ENCODE data around the gene RTCA. TPM values are rescaled to one million over a fixed set of nuclear protein-coding genes. Genes with fewer than 3 reads are reported as not detected.
"Not testable (repeated sequence)": the region's sequence is repeated elsewhere in the genome, so short reads cannot be mapped to it uniquely, and the experiment has no call there.

The RTCA gene
- total and polyA plus RNA-seq, 4 donors = 28.8 to 46.4 (median 45.0) TPM

DNA sequence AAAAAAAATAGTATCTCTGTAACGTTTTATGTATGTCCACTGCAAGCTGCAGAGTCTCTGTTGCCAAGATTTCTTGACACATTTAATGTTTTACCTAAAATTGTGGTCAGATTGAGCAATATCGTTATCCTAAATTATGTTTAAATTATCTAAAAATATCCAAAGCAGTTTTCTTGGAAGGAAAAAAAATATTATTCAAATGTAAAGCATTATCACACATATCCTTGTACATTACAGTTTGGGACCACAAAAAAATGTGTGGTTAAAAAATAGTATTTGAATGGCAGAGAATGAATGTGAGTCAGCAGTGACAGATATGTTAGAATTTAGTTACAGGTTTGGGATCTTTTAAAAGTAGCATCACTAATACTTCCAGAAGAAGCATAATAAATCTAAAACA is 65.1 kb downstream of the RTCA start:
- no CpG with 5 or more reads among the region's 2 CpGs for WGBS (ENCODE audit: insufficient coverage)
- DNase-seq (ENCODE audit: low read depth in 4 of 6, low spot score in 6 of 6); H3K4me3 ChIP-seq (ENCODE audit: low read depth, low read length); H3K27me3 ChIP-seq (ENCODE audit: control insufficient read depth, insufficient read depth, low read length); H3K4me1 ChIP-seq (ENCODE audit: control insufficient read depth, insufficient read depth, low read length); H3K36me3 ChIP-seq (ENCODE audit: control insufficient read depth, insufficient read depth, low read length); H3K9me3 ChIP-seq (ENCODE audit: control insufficient read depth, insufficient read depth, low read length); H3K27ac ChIP-seq (ENCODE audit: low read depth, low read length): not testable (repeated sequence)

GRCh38 chr1:100332331-100332730 is 66.3 kb downstream of the RTCA start:
- Histone ChIP-seq H3K9me3 (ENCODE audit: control insufficient read depth, insufficient read depth, low read length) (no peaks in the 10 kb centered on the region), H3K27ac (ENCODE audit: low read depth, low read length) (no peak overlapping the region), H3K4me1 (ENCODE audit: control insufficient read depth, insufficient read depth, low read length) (no peaks in the 10 kb centered on the region), H3K4me3 (ENCODE audit: low read depth, low read length) (no peak overlapping the region), H3K36me3 (ENCODE audit: control insufficient read depth, insufficient read depth, low read length) (no peaks in the 10 kb centered on the region), H3K27me3 (ENCODE audit: control insufficient read depth, insufficient read depth, low read length) (no peaks in the 10 kb centered on the region)
- no peak for DNase-seq (ENCODE audit: low read depth in 4 of 6, low spot score in 6 of 6)
- WGBS (ENCODE audit: insufficient coverage) = 100% methylated on average over 3 of the region's 9 CpGs

GRCh38 chr1:100335436-100335835 is 69.4 kb downstream of the RTCA start:
- no CpG with 5 or more reads among the region's 1 CpG for WGBS (ENCODE audit: insufficient coverage)
- Histone ChIP-seq H3K9me3 (ENCODE audit: control insufficient read depth, insufficient read depth, low read length) (no peaks in the 10 kb centered on the region), H3K4me3 (ENCODE audit: low read depth, low read length) (no peak overlapping the region), H3K27me3 (ENCODE audit: control insufficient read depth, insufficient read depth, low read length) (no peaks in the 10 kb centered on the region), H3K27ac (ENCODE audit: low read depth, low read length) (no peak overlapping the region), H3K36me3 (ENCODE audit: control insufficient read depth, insufficient read depth, low read length) (no peaks in the 10 kb centered on the region), H3K4me1 (ENCODE audit: control insufficient read depth, insufficient read depth, low read length) (no peaks in the 10 kb centered on the region)
- no peak for DNase-seq (ENCODE audit: low read depth in 4 of 6, low spot score in 6 of 6)

- DNase-seq (ENCODE audit: low read depth in 4 of 6, low spot score in 6 of 6); H3K9me3 ChIP-seq (ENCODE audit: control insufficient read depth, insufficient read depth, low read length); H3K27me3 ChIP-seq (ENCODE audit: control insufficient read depth, insufficient read depth, low read length); H3K4me3 ChIP-seq (ENCODE audit: low read depth, low read length); H3K4me1 ChIP-seq (ENCODE audit: control insufficient read depth, insufficient read depth, low read length); H3K27ac ChIP-seq (ENCODE audit: low read depth, low read length); H3K36me3 ChIP-seq (ENCODE audit: control insufficient read depth, insufficient read depth, low read length): not testable (repeated sequence)
- WGBS (ENCODE audit: insufficient coverage) = no CpG with 5 or more reads among the region's 5 CpGs
Measured at GRCh38 chr1:100337878-100338277, 71.9 kb downstream of the RTCA start.

DNA sequence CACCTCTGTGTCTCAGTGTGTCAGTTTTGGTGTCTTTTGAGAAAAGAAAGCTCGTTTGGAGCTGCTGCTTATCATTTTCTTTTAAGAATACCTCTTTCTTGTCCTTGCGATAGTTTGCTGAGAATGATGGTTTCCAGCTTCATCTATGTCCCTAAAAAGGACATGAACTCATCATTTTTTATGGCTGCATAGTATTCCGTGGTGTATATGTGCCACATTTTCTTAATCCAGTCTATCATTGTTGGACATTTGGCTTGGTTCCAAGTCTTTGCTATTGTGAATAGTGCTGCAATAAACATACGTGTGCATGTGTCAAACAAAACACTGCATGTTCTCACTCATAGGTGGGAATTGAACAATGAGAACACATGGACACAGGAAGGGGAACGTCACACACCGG is 73.7 kb downstream of the RTCA start:
- H3K9me3 ChIP-seq (ENCODE audit: control insufficient read depth, insufficient read depth, low read length); H3K36me3 ChIP-seq (ENCODE audit: control insufficient read depth, insufficient read depth, low read length); H3K27me3 ChIP-seq (ENCODE audit: control insufficient read depth, insufficient read depth, low read length); H3K4me1 ChIP-seq (ENCODE audit: control insufficient read depth, insufficient read depth, low read length); H3K27ac ChIP-seq (ENCODE audit: low read depth, low read length); DNase-seq (ENCODE audit: low read depth in 4 of 6, low spot score in 6 of 6); H3K4me3 ChIP-seq (ENCODE audit: low read depth, low read length): not testable (repeated sequence)
- 100% methylated on average over 2 of the region's 6 CpGs for WGBS (ENCODE audit: insufficient coverage)

DNA sequence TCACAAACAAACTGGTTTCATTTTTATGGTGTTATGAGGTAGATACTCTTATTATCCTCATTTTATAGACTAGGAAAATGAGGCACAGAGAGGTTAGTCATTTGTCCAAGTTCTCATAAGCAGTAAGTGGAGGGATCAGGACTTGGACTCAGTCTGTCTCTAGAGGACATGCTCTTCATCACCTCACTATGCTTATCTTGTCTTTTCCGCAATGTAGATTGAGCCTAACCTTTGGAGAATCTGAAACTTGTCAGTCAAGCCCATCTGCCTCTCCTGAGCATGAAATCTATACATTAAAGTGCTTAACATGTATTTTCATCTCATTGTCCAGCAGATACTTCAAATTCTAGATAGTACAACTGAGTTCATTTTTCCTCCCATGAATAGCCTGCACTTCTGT is 74.5 kb downstream of the RTCA start:
- H3K36me3 ChIP-seq (ENCODE audit: control insufficient read depth, insufficient read depth, low read length) = no peaks in the 10 kb centered on the region
- no peaks in the 10 kb centered on the region for H3K4me1 ChIP-seq (ENCODE audit: control insufficient read depth, insufficient read depth, low read length)
- DNase-seq (ENCODE audit: low read depth in 4 of 6, low spot score in 6 of 6) = no peak
- H3K4me3 ChIP-seq (ENCODE audit: low read depth, low read length) = no peak overlapping the region
- no peaks in the 10 kb centered on the region for H3K27me3 ChIP-seq (ENCODE audit: control insufficient read depth, insufficient read depth, low read length)
- no peaks in the 10 kb centered on the region for H3K9me3 ChIP-seq (ENCODE audit: control insufficient read depth, insufficient read depth, low read length)
- 86% methylated on average over 1 of the region's 1 CpG for WGBS (ENCODE audit: insufficient coverage)
- no peak overlapping the region for H3K27ac ChIP-seq (ENCODE audit: low read depth, low read length)

DNA sequence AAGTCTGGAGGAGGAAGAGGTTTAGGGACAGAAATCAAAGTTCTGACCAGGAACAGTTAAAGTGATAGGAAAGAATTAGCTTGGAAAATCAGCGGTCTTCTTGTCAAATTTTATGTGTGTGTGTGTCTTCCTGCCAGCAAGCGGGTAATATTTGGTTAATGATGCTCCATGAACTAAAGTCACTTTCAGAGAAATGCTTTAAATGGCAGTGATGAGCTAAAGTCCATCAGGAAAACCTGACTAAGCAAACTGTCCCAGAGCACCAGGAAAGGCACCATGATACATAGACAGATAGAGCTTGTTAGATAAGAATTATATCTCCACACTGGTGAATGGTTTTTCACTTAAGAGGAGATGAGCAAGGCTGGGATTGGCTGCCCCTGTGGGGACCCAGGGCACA is 76.3 kb downstream of the RTCA start:
- H3K9me3 ChIP-seq (ENCODE audit: control insufficient read depth, insufficient read depth, low read length) = no peaks in the 10 kb centered on the region
- no peak overlapping the region for H3K27ac ChIP-seq (ENCODE audit: low read depth, low read length)
- WGBS (ENCODE audit: insufficient coverage) = 88% methylated on average over 2 of the region's 2 CpGs
- H3K27me3 ChIP-seq (ENCODE audit: control insufficient read depth, insufficient read depth, low read length) = no peaks in the 10 kb centered on the region
- H3K4me3 ChIP-seq (ENCODE audit: low read depth, low read length) = no peak overlapping the region
- DNase-seq (ENCODE audit: low read depth in 4 of 6, low spot score in 6 of 6) = no peak
- H3K36me3 ChIP-seq (ENCODE audit: control insufficient read depth, insufficient read depth, low read length) = no peaks in the 10 kb centered on the region
- H3K4me1 ChIP-seq (ENCODE audit: control insufficient read depth, insufficient read depth, low read length) = no peaks in the 10 kb centered on the region

Small RNAs within 50 kb of the gene (small RNA-seq; reads per million reads assigned to genes)
- gene AL445928.1 (ENCODE audit: low replicate concordance) = not detected
- gene MIR553 (ENCODE audit: low replicate concordance) = not detected

Other genes with a start within 250 kb of the RTCA start
- gene SASS6, start 133.3 kb upstream of the RTCA start, total RNA-seq = 1 to 10 TPM; 3.7 to 5.4 TPM
- 1 to 10 TPM; 3.9 to 5.3 TPM for gene SASS6, start 133.3 kb upstream of the RTCA start, polyA plus RNA-seq (ENCODE audit: insufficient read length in 2 of 2)
- 10 to 100 TPM; 16.4 to 29.3 TPM for gene TRMT13, start 133.1 kb upstream of the RTCA start, total RNA-seq
- gene TRMT13, start 133.1 kb upstream of the RTCA start, polyA plus RNA-seq (ENCODE audit: insufficient read length in 2 of 2) = 10 to 100 TPM; 19.1 to 19.5 TPM
- gene LRRC39, start 88.0 kb upstream of the RTCA start, total RNA-seq = 1 to 10 TPM; 4.1 to 7.3 TPM
- 1 to 10 TPM; 5.3 to 5.4 TPM for gene LRRC39, start 88.0 kb upstream of the RTCA start, polyA plus RNA-seq (ENCODE audit: insufficient read length in 2 of 2)
- gene DBT, start 16.4 kb upstream of the RTCA start, total RNA-seq = 10 to 100 TPM; 12.6 to 14.5 TPM
- 10 to 100 TPM; 12.1 to 12.3 TPM for gene DBT, start 16.4 kb upstream of the RTCA start, polyA plus RNA-seq (ENCODE audit: insufficient read length in 2 of 2)
- gene CDC14A, start 86.3 kb downstream of the RTCA start, total RNA-seq = 10 to 100 TPM; 13.8 to 18.9 TPM
- 1 to 10 TPM; 6.1 to 6.4 TPM for gene CDC14A, start 86.3 kb downstream of the RTCA start, polyA plus RNA-seq (ENCODE audit: insufficient read length in 2 of 2)